Mesenchymal stem cell (in vitro differentiated cells and primary cell): ENCODE data around the gene IL7R.
A peak's percentile ranks its signal among the peaks of the same experiment; 100 is the strongest.

Experiments used
- DNase-seq: peaks from one replicate; pipeline ENCODE4 v3.0.0-alpha.2; 2013
- H2AFZ ChIP-seq: one replicate; pipeline ENCODE4 v1.6.1; 2013; ENCODE audit warnings: low read depth, mild to moderate bottlenecking, control low read depth, inconsistent platforms, low read length, moderate library complexity
- H2AK5ac ChIP-seq: 2 replicates; pipeline ENCODE4 v1.6.1; 2013; ENCODE audit warnings: low read length, moderate library complexity, mild to moderate bottlenecking, inconsistent platforms; ENCODE audit not compliant: severe bottlenecking
- H2BK120ac ChIP-seq: one replicate; pipeline ENCODE4 v1.6.1; 2013; ENCODE audit warnings: low read depth, mild to moderate bottlenecking, inconsistent platforms, low read length, moderate library complexity
- H2BK12ac ChIP-seq, 2 experiments: one replicate each; pipeline ENCODE4 v1.6.1; 2013; ENCODE audit warnings: inconsistent platforms in 2 of 2, low read length in 2 of 2, mild to moderate bottlenecking in 2 of 2, moderate library complexity in 2 of 2, control low read depth in 1 of 2
- H2BK15ac ChIP-seq: one replicate; pipeline ENCODE4 v1.6.1; 2013; ENCODE audit warnings: mild to moderate bottlenecking, low read depth, inconsistent platforms; ENCODE audit not compliant: poor library complexity, severe bottlenecking
- H2BK5ac ChIP-seq: 2 replicates; pipeline ENCODE4 v1.6.1; 2013; ENCODE audit warnings: low read depth, mild to moderate bottlenecking, low read length, control low read depth, inconsistent platforms; ENCODE audit not compliant: poor library complexity, severe bottlenecking
- H3K14ac ChIP-seq, 2 experiments: one replicate each; pipeline ENCODE4 v1.6.1; 2013; ENCODE audit warnings: inconsistent platforms in 2 of 2, low read length in 2 of 2, control low read depth in 1 of 2, mild to moderate bottlenecking in 1 of 2, moderate library complexity in 1 of 2
- H3K18ac ChIP-seq, 2 experiments: one replicate each; pipeline ENCODE4 v1.6.1; 2013; ENCODE audit warnings: inconsistent platforms in 2 of 2, low read length in 2 of 2, control low read depth in 1 of 2, low read depth in 1 of 2, mild to moderate bottlenecking in 1 of 2
- H3K23ac ChIP-seq, 2 experiments: one replicate each; pipeline ENCODE4 v1.6.1; 2013; ENCODE audit warnings: inconsistent platforms in 2 of 2, low read length in 2 of 2, mild to moderate bottlenecking in 2 of 2, moderate library complexity in 2 of 2, control low read depth in 1 of 2
- H3K27ac ChIP-seq: 2 replicates; pipeline ENCODE4 v1.5.1; 2013; ENCODE audit warnings: mild to moderate bottlenecking, moderate library complexity, low read length, control low read depth, inconsistent platforms; ENCODE audit not compliant: poor library complexity, severe bottlenecking
- H3K27me3 ChIP-seq, 2 experiments: 2 replicates each; pipeline versions ENCODE4 v1.6.1 to v1.7.0; 2013; ENCODE audit warnings: low read length in 2 of 2, mild to moderate bottlenecking in 2 of 2, moderate library complexity in 2 of 2, control low read depth in 1 of 2, inconsistent platforms in 1 of 2; ENCODE audit not compliant: control insufficient read depth in 1 of 2, insufficient read depth in 1 of 2
- H3K36me3 ChIP-seq, 2 experiments: 2 replicates each; pipeline versions ENCODE4 v1.6.1 to v1.7.0; 2013; ENCODE audit warnings: low read length in 2 of 2, control low read depth in 1 of 2, inconsistent platforms in 1 of 2, low read depth in 1 of 2, mild to moderate bottlenecking in 1 of 2; ENCODE audit not compliant: insufficient read depth in 2 of 2, control insufficient read depth in 1 of 2
- H3K4ac ChIP-seq, 2 experiments: one replicate each; pipeline ENCODE4 v1.6.1; 2013; ENCODE audit warnings: inconsistent platforms in 2 of 2, low read length in 2 of 2, mild to moderate bottlenecking in 2 of 2, moderate library complexity in 2 of 2, control low read depth in 1 of 2, low read depth in 1 of 2
- H3K4me1 ChIP-seq: 2 replicates; pipeline ENCODE4 v1.6.1; 2013; ENCODE audit warnings: low read depth, low read length, control low read depth; ENCODE audit not compliant: control insufficient read depth, insufficient read depth
- H3K4me2 ChIP-seq: 2 replicates; pipeline ENCODE4 v1.6.1; 2013; ENCODE audit warnings: low read length, mild to moderate bottlenecking, inconsistent platforms; ENCODE audit not compliant: poor library complexity, severe bottlenecking
- H3K4me3 ChIP-seq, 2 experiments: 2 replicates each; pipeline versions ENCODE4 v1.5.1 to v1.7.0; 2013; ENCODE audit warnings: low read length in 2 of 2, mild to moderate bottlenecking in 2 of 2, control low read depth in 1 of 2, low read depth in 1 of 2; ENCODE audit not compliant: insufficient read depth in 1 of 2
- H3K79me1 ChIP-seq: replicated peaks from 2 replicates; pipeline ENCODE4 v1.6.1; 2013; ENCODE audit warnings: mild to moderate bottlenecking, control low read depth, low read length, inconsistent platforms; ENCODE audit not compliant: poor library complexity, severe bottlenecking
- H3K9ac ChIP-seq: 2 replicates; pipeline ENCODE4 v1.7.0; 2013; ENCODE audit warnings: mild to moderate bottlenecking, low read length, moderate library complexity
- H3K9me3 ChIP-seq: 2 replicates; pipeline ENCODE4 v1.7.0; 2013; ENCODE audit warnings: mild to moderate bottlenecking, low read length; ENCODE audit not compliant: control insufficient read depth
- H4K8ac ChIP-seq: one replicate; pipeline ENCODE4 v1.6.1; 2013; ENCODE audit warnings: inconsistent platforms, mild to moderate bottlenecking, low read length, moderate library complexity
- H4K91ac ChIP-seq: one replicate; pipeline ENCODE4 v1.6.1; 2013; ENCODE audit warnings: mild to moderate bottlenecking, low read length, inconsistent platforms
- whole genome bisulfite sequencing: methylation state at CpG from one replicate; pipeline ENCODE4 v1.1.7; 2013; ENCODE audit warnings: mixed read lengths; 5-methylcytosine and 5-hydroxymethylcytosine counted together

The IL7R gene

DNA sequence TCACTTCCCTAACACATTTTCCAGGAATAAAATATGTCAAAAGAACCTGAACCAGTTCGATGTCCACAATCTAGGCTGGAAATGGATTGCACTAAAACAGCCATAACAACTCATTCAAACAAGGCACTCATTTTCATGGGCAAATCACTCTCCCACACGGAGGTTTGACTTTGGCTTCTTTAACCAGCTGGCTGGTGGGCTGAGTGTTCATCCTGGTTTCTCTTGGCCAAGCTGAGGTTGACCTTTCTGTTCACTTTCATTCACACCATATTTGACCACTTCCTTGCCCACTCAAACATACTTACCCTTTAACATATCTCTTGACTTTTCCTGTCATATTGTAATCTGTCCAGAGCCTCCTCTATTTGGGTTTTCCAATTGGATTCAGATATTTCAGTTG lies 5.4 kb downstream of the IL7R start:
- peak overlapping the region in 1 of 2 experiments; percentile 30 for H3K18ac ChIP-seq
- no peak overlapping the region for H2BK120ac ChIP-seq
- DNase-seq = no peak
- peak overlapping the region; percentile 65 for H4K8ac ChIP-seq
- H3K79me1 ChIP-seq = no peaks in the 10 kb centered on the region
- 67% methylated on average over 2 of the region's 2 CpGs for WGBS
- H3K23ac ChIP-seq = no peak overlapping the region
- H3K27ac ChIP-seq = no peak overlapping the region
- H2AFZ ChIP-seq = no peak overlapping the region
- H4K91ac ChIP-seq = no peak overlapping the region
- no peaks in the 10 kb centered on the region for H3K4me1 ChIP-seq
- peaks cover 4% of the 10 kb centered on the region for H3K9me3 ChIP-seq
- no peak overlapping the region for H3K4me3 ChIP-seq
- H2BK5ac ChIP-seq = no peak overlapping the region
- no peak overlapping the region for H3K9ac ChIP-seq
- no peak overlapping the region for H2AK5ac ChIP-seq
- no peak overlapping the region for H3K4ac ChIP-seq
- no peak overlapping the region for H3K14ac ChIP-seq
- peak overlapping the region in 1 of 2 experiments; percentile 15 for H2BK12ac ChIP-seq
- no peak overlapping the region for H3K4me2 ChIP-seq
- no peak overlapping the region for H2BK15ac ChIP-seq
- H3K27me3 ChIP-seq = no peaks in the 10 kb centered on the region
- no peaks in the 10 kb centered on the region for H3K36me3 ChIP-seq

DNA sequence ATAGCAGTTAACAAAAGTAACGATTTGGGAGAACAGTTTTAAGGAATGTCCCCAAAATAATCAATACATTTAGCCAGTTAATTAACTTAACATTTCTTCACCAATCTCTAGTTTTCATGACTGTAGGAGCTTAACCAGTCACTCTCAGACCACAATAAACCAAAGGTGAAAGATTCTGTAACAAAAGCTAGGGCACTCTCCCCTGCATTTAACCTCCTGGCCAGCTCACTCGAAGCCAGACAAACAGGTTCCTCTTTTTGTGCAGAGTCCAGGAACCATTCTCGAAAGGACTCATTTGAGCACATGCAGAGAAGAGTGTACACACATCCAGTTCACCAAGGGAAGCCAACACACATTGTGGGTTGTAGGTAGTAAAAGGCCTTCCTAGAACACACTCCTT lies 6.5 kb downstream of the IL7R start:
- Histone ChIP-seq H3K36me3 (no peaks in the 10 kb centered on the region), H3K18ac (no peak overlapping the region), H3K4me3 (no peak overlapping the region), H4K8ac (no peak overlapping the region), H4K91ac (no peak overlapping the region), H3K27ac (no peak overlapping the region), H3K4me1 (no peaks in the 10 kb centered on the region), H3K4me2 (no peak overlapping the region), H2BK120ac (no peak overlapping the region), H3K23ac (no peak overlapping the region), H2BK5ac (no peak overlapping the region), H3K9ac (no peak overlapping the region), H2AK5ac (no peak overlapping the region), H3K14ac (no peak overlapping the region), H2BK15ac (no peak overlapping the region), H2BK12ac (no peak overlapping the region), H3K27me3 (no peaks in the 10 kb centered on the region), H3K4ac (no peak overlapping the region), H3K9me3 (peaks cover 4% of the 10 kb centered on the region), H3K79me1 (no peaks in the 10 kb centered on the region), H2AFZ (no peak overlapping the region)
- DNase-seq = no peak
- 99% methylated on average over 2 of the region's 3 CpGs for WGBS

- Histone ChIP-seq H3K4me3 (no peak overlapping the region), H3K9me3 (peaks cover 4% of the 10 kb centered on the region), H2BK15ac (no peak overlapping the region), H3K9ac (no peak overlapping the region), H3K23ac (no peak overlapping the region), H3K4me1 (no peaks in the 10 kb centered on the region), H3K36me3 (no peaks in the 10 kb centered on the region), H3K79me1 (no peaks in the 10 kb centered on the region), H2AK5ac (no peak overlapping the region), H3K14ac (no peak overlapping the region), H3K18ac (no peak overlapping the region), H2AFZ (no peak overlapping the region), H3K27me3 (no peaks in the 10 kb centered on the region), H3K4ac (no peak overlapping the region), H2BK12ac (no peak overlapping the region), H2BK120ac (no peak overlapping the region), H3K27ac (no peak overlapping the region), H4K8ac (no peak overlapping the region), H4K91ac (no peak overlapping the region), H3K4me2 (no peak overlapping the region), H2BK5ac (no peak overlapping the region)
- DNase-seq = no peak
- 99% methylated on average over 2 of the region's 4 CpGs for WGBS
Observed at GRCh38 chr5:35867998-35868397, 11.3 kb downstream of the IL7R start.

GRCh38 chr5:35869685-35870277 lies 13.1 kb downstream of the IL7R start:
- Histone ChIP-seq H3K27me3 (no peaks in the 10 kb centered on the region), H2AK5ac (no peak overlapping the region), H2BK12ac (no peak overlapping the region), H3K4me3 (no peak overlapping the region), H3K79me1 (no peaks in the 10 kb centered on the region), H2BK5ac (no peak overlapping the region), H3K4me1 (no peaks in the 10 kb centered on the region), H3K14ac (no peak overlapping the region), H3K18ac (no peak overlapping the region), H3K36me3 (no peaks in the 10 kb centered on the region), H3K9ac (no peak overlapping the region), H3K9me3 (no peaks in the 10 kb centered on the region), H2AFZ (no peak overlapping the region), H3K23ac (no peak overlapping the region), H3K4ac (no peak overlapping the region), H2BK120ac (no peak overlapping the region), H4K8ac (no peak overlapping the region), H3K27ac (no peak overlapping the region), H3K4me2 (no peak overlapping the region), H4K91ac (no peak overlapping the region), H2BK15ac (no peak overlapping the region)
- WGBS = 87% methylated on average over 5 of the region's 5 CpGs
- no peak for DNase-seq
